Measurements from ENCODE around the gene PLK2. TPM values are rescaled to one million over a fixed set of nuclear protein-coding genes. Genes with fewer than 3 reads are reported as not detected.

The PLK2 gene
- total RNA-seq, 2 donors from 2014 or later, result 126 to 180 TPM

DNA sequence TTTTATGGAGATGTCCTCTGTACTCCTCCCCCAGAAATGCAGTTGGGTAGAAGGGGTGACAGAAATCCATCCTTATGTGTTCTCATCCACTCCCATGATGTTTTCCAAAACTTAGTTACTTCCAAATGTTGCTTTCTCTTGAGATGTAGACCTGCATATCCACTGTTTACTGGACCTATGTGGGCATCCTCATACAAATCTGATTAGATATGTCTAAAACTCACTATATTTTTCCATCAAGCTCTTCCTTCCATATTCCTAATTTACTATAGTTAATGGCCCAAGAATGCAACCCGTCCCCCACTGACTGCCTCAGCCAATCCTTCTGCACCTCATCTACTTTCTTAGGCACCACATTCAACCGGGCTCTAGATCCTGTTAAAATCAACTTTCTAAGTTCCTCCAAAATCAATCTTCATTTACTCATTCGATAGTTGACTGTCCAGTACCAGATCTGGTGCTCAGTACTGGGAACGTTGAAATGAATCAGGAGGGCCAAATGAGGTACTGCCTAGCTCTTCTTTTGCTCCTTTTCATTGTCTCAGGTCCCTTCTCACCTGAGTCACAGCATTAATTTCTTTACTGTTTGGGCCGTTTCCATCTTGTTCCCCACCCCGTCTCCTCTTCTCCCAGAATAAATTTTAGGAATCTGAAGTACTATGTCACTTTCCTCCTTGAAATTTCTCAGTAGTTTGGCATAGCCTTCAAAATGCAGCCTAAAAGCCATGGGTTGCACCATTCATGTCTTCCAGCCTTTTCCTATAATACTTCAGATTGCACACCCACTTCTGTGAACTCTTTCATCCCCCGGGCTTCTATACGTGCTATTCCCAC is 7.9 kb downstream of the PLK2 start:
- Histone ChIP-seq H3K9me3 (no peaks in the 10 kb centered on the region), H3K27ac (no peak overlapping the region), H3K4me1 (ENCODE audit: control insufficient read depth in 1 of 2, low read depth in 2 of 2) (peaks cover 10 to 35% of the 10 kb centered on the region in 2 donors), H3K27me3 (replicated peaks; ENCODE audit: insufficient read depth) (no peaks in the 10 kb centered on the region), H3K4me3 (no peak overlapping the region), H3K36me3 (peaks cover 12% of the 10 kb centered on the region)
- DNase-seq (ENCODE audit: low spot score), result no peak
- ATAC-seq (ENCODE audit: insufficient number of reproducible peaks, low FRiP score, low read depth), result no peak
- TF ChIP-seq, protein P1, sequence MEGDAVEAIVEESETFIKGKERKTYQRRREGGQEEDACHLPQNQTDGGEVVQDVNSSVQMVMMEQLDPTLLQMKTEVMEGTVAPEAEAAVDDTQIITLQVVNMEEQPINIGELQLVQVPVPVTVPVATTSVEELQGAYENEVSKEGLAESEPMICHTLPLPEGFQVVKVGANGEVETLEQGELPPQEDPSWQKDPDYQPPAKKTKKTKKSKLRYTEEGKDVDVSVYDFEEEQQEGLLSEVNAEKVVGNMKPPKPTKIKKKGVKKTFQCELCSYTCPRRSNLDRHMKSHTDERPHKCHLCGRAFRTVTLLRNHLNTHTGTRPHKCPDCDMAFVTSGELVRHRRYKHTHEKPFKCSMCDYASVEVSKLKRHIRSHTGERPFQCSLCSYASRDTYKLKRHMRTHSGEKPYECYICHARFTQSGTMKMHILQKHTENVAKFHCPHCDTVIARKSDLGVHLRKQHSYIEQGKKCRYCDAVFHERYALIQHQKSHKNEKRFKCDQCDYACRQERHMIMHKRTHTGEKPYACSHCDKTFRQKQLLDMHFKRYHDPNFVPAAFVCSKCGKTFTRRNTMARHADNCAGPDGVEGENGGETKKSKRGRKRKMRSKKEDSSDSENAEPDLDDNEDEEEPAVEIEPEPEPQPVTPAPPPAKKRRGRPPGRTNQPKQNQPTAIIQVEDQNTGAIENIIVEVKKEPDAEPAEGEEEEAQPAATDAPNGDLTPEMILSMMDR (IDR thresholded peaks at IDR 0.05), result no peak

DNA sequence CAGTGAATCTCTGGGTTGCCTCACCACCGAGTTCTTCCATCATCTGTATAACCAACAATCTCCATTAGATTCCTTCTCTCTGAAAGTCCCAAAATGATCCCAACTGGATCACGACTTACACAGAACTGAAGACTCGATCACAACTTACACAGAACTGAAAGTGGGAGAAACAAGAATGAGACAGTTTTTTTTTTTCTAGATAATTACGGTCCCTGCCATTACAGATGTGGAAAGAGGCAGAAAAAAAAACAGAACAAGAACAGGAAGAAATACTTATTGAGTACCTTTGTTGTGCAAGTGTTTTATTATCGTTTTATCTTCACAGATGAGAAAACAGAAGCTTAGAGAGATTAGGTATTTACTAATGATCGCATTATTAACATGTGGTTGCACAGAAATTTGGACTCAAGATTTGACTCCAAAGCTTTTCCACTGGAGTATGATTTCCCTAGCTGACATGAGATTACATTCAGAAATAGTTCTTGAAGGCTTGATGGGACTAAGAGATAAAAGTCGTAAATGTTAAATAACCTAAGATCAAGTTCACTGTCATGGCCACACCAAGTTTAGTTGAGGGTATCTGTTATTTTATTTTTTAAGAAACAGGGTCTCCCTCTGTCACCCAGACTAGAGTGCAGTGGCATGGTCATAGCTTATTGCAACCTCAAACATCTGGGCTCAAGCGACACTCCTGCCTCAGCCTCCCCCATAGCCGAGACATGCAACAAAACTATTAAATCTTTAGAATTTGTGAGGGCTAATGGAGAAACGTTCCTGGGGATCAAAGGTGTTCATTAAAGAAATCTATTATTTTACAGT is 8.9 kb downstream of the PLK2 start:
- H3K36me3 ChIP-seq, result peaks cover 12% of the 10 kb centered on the region
- H3K27me3 ChIP-seq (replicated peaks; ENCODE audit: insufficient read depth), result no peaks in the 10 kb centered on the region
- no peak for DNase-seq (ENCODE audit: low spot score)
- TF ChIP-seq, protein P1 (IDR thresholded peaks at IDR 0.05), result no peak
- ATAC-seq (ENCODE audit: insufficient number of reproducible peaks, low FRiP score, low read depth), result no peak
- no peak overlapping the region for H3K27ac ChIP-seq
- H3K4me1 ChIP-seq (ENCODE audit: control insufficient read depth in 1 of 2, low read depth in 2 of 2), result peaks cover 3 to 26% of the 10 kb centered on the region in 2 donors
- H3K4me3 ChIP-seq, result no peak overlapping the region
- no peaks in the 10 kb centered on the region for H3K9me3 ChIP-seq

DNA sequence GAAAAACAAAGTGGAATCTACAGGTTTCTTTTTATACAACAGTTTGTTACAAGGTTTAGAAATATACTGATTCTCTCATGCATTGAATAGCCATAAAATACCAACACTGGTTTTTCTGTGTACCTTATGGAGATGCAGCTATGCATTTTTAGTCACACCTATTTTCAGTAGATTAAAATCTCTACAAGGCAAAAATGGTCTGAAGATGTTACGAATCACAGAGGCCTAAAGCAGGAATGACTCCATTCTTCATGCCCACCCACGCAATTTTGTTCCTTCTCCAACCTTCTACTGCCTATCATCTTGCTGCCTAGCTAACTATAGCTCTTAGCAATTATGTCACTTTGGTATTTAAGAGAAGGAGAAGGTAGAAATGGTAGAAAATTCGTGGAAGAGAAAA is 9.9 kb downstream of the PLK2 start:
- TF ChIP-seq, protein P1 (IDR thresholded peaks at IDR 0.05), result no peak
- H3K9me3 ChIP-seq, result no peaks in the 10 kb centered on the region
- H3K27me3 ChIP-seq (replicated peaks; ENCODE audit: insufficient read depth), result no peaks in the 10 kb centered on the region
- H3K27ac ChIP-seq, result no peak overlapping the region
- DNase-seq (ENCODE audit: low spot score), result no peak
- no peak overlapping the region for H3K4me3 ChIP-seq
- no peak for ATAC-seq (ENCODE audit: insufficient number of reproducible peaks, low FRiP score, low read depth)
- peaks cover 12% of the 10 kb centered on the region for H3K36me3 ChIP-seq
- peaks cover 0 to 18% of the 10 kb centered on the region in 2 donors for H3K4me1 ChIP-seq (ENCODE audit: control insufficient read depth in 1 of 2, low read depth in 2 of 2)

DNA sequence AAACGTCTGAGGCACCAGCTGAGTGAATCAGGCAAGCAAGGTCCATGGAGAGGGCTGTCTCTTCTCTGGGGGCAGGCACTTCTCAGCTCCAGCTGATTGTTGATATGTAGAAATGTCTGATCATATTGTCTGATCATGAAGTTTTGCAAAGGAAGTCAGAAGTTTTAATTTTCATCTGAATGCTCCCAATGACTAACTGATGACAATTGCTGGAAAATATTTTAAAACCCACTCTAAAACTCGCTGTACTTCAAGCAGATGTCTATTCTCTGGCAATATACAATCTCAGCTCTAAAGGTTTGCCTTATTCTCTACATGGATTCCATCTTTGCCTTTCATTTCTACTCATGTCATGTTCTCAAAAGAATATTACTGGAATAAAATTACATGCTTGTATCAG is 12.7 kb downstream of the PLK2 start:
- Histone ChIP-seq H3K4me3 (no peak overlapping the region), H3K27me3 (replicated peaks; ENCODE audit: insufficient read depth) (no peaks in the 10 kb centered on the region), H3K9me3 (no peaks in the 10 kb centered on the region), H3K36me3 (no peaks in the 10 kb centered on the region), H3K27ac (no peak overlapping the region), H3K4me1 (ENCODE audit: control insufficient read depth in 1 of 2, low read depth in 2 of 2) (no peaks in the 10 kb centered on the region)
- TF ChIP-seq, protein P1 (IDR thresholded peaks at IDR 0.05), result no peak
- ATAC-seq (ENCODE audit: insufficient number of reproducible peaks, low FRiP score, low read depth) (no peak), DNase-seq (ENCODE audit: low spot score) (no peak)

DNA sequence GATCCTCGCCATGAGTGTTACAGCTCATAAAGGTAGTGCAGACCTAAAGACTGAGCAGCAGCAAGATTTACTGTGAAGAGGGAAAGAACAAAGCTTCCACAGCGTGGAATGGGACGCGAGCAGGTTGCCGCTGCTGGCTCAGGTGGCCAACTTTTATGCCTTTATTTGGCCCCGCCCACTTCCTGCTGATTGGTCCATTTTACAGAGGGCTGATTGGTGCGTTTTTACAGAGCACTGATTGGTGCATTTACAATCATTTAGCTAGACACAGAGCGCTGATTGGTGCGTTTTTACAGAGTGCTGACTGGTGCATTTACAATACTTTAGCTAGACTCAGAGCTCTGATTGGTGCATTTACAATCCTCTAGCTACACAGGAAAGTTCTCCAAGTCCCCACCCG is 13.9 kb downstream of the PLK2 start:
- no peak overlapping the region for H3K4me3 ChIP-seq
- H3K27me3 ChIP-seq (replicated peaks; ENCODE audit: insufficient read depth), result no peaks in the 10 kb centered on the region
- no peaks in the 10 kb centered on the region for H3K9me3 ChIP-seq
- no peak overlapping the region for H3K27ac ChIP-seq
- no peak for DNase-seq (ENCODE audit: low spot score)
- H3K36me3 ChIP-seq, result no peaks in the 10 kb centered on the region
- TF ChIP-seq, protein P1 (IDR thresholded peaks at IDR 0.05), result no peak
- peaks cover 2 to 5% of the 10 kb centered on the region in 2 donors for H3K4me1 ChIP-seq (ENCODE audit: control insufficient read depth in 1 of 2, low read depth in 2 of 2)
- no peak for ATAC-seq (ENCODE audit: insufficient number of reproducible peaks, low FRiP score, low read depth)
